Measurements from ENCODE around the gene KRTAP4-5. TPM values are rescaled to one million over a fixed set of nuclear protein-coding genes. Genes with fewer than 3 reads are reported as not detected.
"Not testable (repeated sequence)": the region's sequence is repeated elsewhere in the genome, so short reads cannot be mapped to it uniquely, and the experiment has no call there.

Gene KRTAP4-5
- not detected in 2 replicates for total RNA-seq (ENCODE audit: low replicate concordance)

- Mint-ChIP-seq H3K36me3 (no peaks in the 10 kb centered on the region), H3K4me1 (no peaks in the 10 kb centered on the region), H3K9me3 (no peaks in the 10 kb centered on the region), H3K27me3 (ENCODE audit: insufficient read depth, low read depth) (peaks cover 2% of the 10 kb centered on the region), H3K4me3 (no peak within 1 kb of the TSS), H3K27ac (no peak within 1 kb of the TSS)
- Histone ChIP-seq H3K9ac (no peak within 1 kb of the TSS), H4K20me1 (ENCODE audit: low read depth) (no peaks in the 10 kb centered on the region), H3K27ac (no peak within 1 kb of the TSS), H3K36me3 (no peaks in the 10 kb centered on the region), H3K79me2 (ENCODE audit: low read depth) (no peaks in the 10 kb centered on the region), H2AFZ (replicated peaks) (no peak within 1 kb of the TSS), H3K4me1 (no peaks in the 10 kb centered on the region), H3K27me3 (no peaks in the 10 kb centered on the region), H3K4me3 (no peak within 1 kb of the TSS), H3K9me3 (ENCODE audit: low read depth) (no peaks in the 10 kb centered on the region), H3K4me2 (no peak within 1 kb of the TSS), H3F3A (ENCODE audit: low read depth) (no peaks in the 10 kb centered on the region)
- TF ChIP-seq EZH2phosphoT487 (IDR thresholded peaks at IDR 0.05): no peak
- TF ChIP-seq, protein P1, sequence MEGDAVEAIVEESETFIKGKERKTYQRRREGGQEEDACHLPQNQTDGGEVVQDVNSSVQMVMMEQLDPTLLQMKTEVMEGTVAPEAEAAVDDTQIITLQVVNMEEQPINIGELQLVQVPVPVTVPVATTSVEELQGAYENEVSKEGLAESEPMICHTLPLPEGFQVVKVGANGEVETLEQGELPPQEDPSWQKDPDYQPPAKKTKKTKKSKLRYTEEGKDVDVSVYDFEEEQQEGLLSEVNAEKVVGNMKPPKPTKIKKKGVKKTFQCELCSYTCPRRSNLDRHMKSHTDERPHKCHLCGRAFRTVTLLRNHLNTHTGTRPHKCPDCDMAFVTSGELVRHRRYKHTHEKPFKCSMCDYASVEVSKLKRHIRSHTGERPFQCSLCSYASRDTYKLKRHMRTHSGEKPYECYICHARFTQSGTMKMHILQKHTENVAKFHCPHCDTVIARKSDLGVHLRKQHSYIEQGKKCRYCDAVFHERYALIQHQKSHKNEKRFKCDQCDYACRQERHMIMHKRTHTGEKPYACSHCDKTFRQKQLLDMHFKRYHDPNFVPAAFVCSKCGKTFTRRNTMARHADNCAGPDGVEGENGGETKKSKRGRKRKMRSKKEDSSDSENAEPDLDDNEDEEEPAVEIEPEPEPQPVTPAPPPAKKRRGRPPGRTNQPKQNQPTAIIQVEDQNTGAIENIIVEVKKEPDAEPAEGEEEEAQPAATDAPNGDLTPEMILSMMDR (IDR thresholded peaks at IDR 0.05): no peak
- TF ChIP-seq EZH2 (IDR thresholded peaks at IDR 0.05): no peak
- no peak for DNase-seq (ENCODE audit: low spot score)
These were observed at the start of gene KRTAP4-5 for GRCh38 chr17:41149652-41149985. Gene KRTAP4-5, minus strand, starts transcription at chr17:41149825. Its CDS starts 58 bp downstream, at chr17:41149767.

GRCh38 chr17:41196068-41196467, 46.4 kb upstream of the KRTAP4-5 start:
- Histone ChIP-seq H3K4me2 (no peak overlapping the region), H2AFZ (replicated peaks) (no peak overlapping the region), H3F3A (ENCODE audit: low read depth) (no peaks in the 10 kb centered on the region), H3K79me2 (ENCODE audit: low read depth) (no peaks in the 10 kb centered on the region), H3K4me1 (no peaks in the 10 kb centered on the region), H4K20me1 (ENCODE audit: low read depth) (no peaks in the 10 kb centered on the region), H3K4me3 (no peak overlapping the region), H3K9me3 (ENCODE audit: low read depth) (no peaks in the 10 kb centered on the region), H3K27ac (no peak overlapping the region), H3K27me3 (no peaks in the 10 kb centered on the region), H3K36me3 (no peaks in the 10 kb centered on the region), H3K9ac (no peak overlapping the region)
- no peak overlapping the region for H3K27ac Mint-ChIP-seq
- H3K27me3 Mint-ChIP-seq (ENCODE audit: insufficient read depth, low read depth): peaks cover 6% of the 10 kb centered on the region
- no peaks in the 10 kb centered on the region for H3K36me3 Mint-ChIP-seq
- TF ChIP-seq EZH2phosphoT487 (IDR thresholded peaks at IDR 0.05): no peak
- TF ChIP-seq, protein P1 (IDR thresholded peaks at IDR 0.05): no peak
- no peak for TF ChIP-seq EZH2 (IDR thresholded peaks at IDR 0.05)
- no peak for DNase-seq (ENCODE audit: low spot score)
- peaks cover 6% of the 10 kb centered on the region for H3K9me3 Mint-ChIP-seq
- no peak overlapping the region for H3K4me3 Mint-ChIP-seq
- H3K4me1 Mint-ChIP-seq: no peaks in the 10 kb centered on the region

- H3K36me3 ChIP-seq: no peaks in the 10 kb centered on the region
- no peak overlapping the region for H3K27ac ChIP-seq
- TF ChIP-seq EZH2 (IDR thresholded peaks at IDR 0.05) (no peak), EZH2phosphoT487 (IDR thresholded peaks at IDR 0.05) (no peak)
- TF ChIP-seq, protein P1 (IDR thresholded peaks at IDR 0.05): no peak
- H3K4me3 ChIP-seq: no peak overlapping the region
- H3F3A ChIP-seq (ENCODE audit: low read depth): no peaks in the 10 kb centered on the region
- H3K4me1 Mint-ChIP-seq: no peaks in the 10 kb centered on the region
- H3K36me3 Mint-ChIP-seq: no peaks in the 10 kb centered on the region
- no peaks in the 10 kb centered on the region for H3K9me3 ChIP-seq (ENCODE audit: low read depth)
- H3K27me3 ChIP-seq: no peaks in the 10 kb centered on the region
- H3K9ac ChIP-seq: no peak overlapping the region
- H4K20me1 ChIP-seq (ENCODE audit: low read depth): no peaks in the 10 kb centered on the region
- H3K79me2 ChIP-seq (ENCODE audit: low read depth): no peaks in the 10 kb centered on the region
- DNase-seq (ENCODE audit: low spot score): no peak
- H3K9me3 Mint-ChIP-seq: peaks cover 3% of the 10 kb centered on the region
- no peak overlapping the region for H3K27ac Mint-ChIP-seq
- no peak overlapping the region for H2AFZ ChIP-seq (replicated peaks)
- H3K4me1 ChIP-seq: no peaks in the 10 kb centered on the region
- no peaks in the 10 kb centered on the region for H3K27me3 Mint-ChIP-seq (ENCODE audit: insufficient read depth, low read depth)
- H3K4me3 Mint-ChIP-seq: no peak overlapping the region
- H3K4me2 ChIP-seq: no peak overlapping the region
These were observed 40.7 kb upstream of the KRTAP4-5 start for GRCh38 chr17:41190328-41190727.

DNA sequence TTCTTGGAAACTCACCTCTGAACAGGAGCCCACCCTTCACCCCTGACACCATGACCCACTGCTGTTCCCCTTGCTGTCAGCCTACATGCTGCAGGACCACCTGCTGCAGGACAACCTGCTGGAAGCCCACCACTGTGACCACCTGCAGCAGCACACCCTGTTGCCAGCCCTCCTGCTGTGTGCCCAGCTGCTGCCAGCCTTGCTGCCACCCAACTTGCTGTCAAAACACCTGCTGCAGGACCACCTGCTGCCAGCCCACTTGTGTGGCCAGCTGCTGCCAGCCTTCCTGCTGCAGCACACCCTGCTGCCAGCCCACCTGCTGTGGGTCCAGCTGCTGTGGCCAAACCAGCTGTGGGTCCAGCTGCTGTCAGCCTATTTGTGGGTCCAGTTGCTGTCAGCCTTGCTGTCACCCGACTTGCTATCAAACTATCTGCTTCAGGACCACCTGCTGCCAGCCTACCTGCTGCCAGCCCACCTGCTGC, 40.3 kb upstream of the KRTAP4-5 start, which contains the start of gene KRTAP9-1:
Gene KRTAP9-1, plus strand, starts transcription at position 51 of the 482 bp plus-strand sequence. Its CDS starts 0 bp downstream, at position 51.
- H3K4me2 ChIP-seq; H3K36me3 Mint-ChIP-seq; H3K9ac ChIP-seq; H2AFZ ChIP-seq (replicated peaks); H3K4me1 Mint-ChIP-seq; H3K4me1 ChIP-seq; H3K4me3 Mint-ChIP-seq; H3K27ac ChIP-seq; H4K20me1 ChIP-seq (ENCODE audit: low read depth); H3K79me2 ChIP-seq (ENCODE audit: low read depth); H3K27ac Mint-ChIP-seq; H3K9me3 ChIP-seq (ENCODE audit: low read depth); H3K9me3 Mint-ChIP-seq; H3K27me3 ChIP-seq; DNase-seq (ENCODE audit: low spot score); H3F3A ChIP-seq (ENCODE audit: low read depth); H3K27me3 Mint-ChIP-seq (ENCODE audit: insufficient read depth, low read depth); H3K36me3 ChIP-seq; H3K4me3 ChIP-seq: not testable (repeated sequence)
